GOT3 (cell line): ENCODE data around the gene ORC6.

Source experiments
- DNase-seq: peaks from one replicate; lab custom pipeline; 2025; ENCODE audit warnings: mixed read lengths; lab: John Stamatoyannopoulos, UW

The ORC6 gene

DNA sequence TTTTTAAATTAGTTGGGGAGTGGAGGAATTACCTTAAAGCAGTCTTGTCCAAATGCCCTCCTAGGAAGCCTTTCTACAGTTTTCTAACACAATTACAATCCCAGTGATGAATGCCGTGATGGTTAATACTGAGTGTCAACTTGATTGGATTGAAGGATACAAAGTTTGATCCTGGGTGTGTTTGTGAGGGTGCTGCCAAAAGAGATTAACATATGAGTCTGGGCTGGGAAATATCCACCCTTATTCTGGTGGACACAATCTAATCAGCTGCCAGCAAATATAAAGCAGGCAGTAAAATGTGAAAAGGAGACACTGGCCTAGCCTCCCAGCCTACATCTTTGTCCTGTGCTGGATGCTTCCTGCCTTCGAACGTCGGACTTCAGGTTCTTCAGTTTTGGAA is 12.2 kb downstream of the ORC6 start:
- DNase-seq, result no peak

DNA sequence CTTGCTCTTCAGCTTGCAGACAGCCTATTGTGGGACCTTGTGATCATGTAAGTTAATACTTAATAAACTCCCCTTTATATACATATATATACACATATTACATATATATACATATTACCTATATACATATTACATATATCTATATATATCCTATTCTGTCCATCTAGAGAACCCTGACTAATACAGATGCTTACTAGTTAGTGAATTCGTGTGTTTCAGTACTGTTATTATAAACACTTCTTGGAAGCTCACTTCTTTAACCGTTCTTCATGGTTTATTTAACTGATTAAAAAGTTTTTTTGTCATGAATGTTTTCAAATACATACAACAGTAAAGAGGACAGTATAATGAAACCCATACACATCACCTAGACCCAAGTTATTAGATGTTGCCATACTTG is 12.6 kb downstream of the ORC6 start:
- DNase-seq, result no peak

DNA sequence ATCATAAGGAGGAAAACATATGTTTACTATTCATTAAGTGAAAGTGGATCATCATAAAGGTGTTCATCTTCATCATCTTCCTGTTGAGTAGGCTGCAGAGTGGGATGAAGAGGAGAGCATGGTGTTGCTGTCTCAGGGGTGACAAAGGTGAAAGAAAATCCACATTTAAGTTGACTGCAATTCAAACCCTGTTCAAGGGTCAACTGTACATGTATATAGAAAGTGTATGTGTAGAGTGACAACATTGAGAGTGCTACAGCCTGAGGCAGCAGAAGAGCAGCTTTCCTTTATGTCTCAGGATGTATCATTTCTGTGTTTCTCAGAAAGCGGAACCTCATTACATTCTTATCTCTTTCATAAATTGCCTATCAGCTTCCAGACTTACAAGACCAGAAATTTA is 17.2 kb downstream of the ORC6 start:
- no peak for DNase-seq

DNA sequence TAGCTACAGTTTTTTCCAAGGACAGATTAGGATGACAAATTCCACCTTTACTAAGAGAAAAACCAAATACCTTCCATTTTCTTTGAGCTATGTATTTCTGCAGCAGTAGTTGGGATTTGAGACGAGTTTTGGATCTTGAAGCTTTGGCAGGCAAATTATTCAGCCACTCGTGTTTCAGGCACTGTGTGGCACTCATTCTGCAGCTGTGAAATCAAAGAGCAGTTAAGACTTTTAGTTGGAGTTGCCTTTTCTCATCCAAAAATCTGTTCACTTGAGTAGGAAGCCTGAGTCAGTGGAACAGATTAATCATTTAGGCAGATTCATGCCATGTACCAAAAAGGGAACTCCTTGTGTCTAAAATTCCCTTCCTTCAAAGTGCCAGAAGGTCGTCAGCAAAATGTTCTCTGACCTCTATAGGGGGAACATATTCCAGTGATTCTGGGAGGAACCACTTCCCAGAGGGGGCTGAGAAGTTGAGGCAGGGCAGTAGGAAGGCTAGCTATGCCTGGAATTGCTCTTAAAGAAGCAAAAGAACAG is 20.1 kb downstream of the ORC6 start:
- DNase-seq, result no peak

DNA sequence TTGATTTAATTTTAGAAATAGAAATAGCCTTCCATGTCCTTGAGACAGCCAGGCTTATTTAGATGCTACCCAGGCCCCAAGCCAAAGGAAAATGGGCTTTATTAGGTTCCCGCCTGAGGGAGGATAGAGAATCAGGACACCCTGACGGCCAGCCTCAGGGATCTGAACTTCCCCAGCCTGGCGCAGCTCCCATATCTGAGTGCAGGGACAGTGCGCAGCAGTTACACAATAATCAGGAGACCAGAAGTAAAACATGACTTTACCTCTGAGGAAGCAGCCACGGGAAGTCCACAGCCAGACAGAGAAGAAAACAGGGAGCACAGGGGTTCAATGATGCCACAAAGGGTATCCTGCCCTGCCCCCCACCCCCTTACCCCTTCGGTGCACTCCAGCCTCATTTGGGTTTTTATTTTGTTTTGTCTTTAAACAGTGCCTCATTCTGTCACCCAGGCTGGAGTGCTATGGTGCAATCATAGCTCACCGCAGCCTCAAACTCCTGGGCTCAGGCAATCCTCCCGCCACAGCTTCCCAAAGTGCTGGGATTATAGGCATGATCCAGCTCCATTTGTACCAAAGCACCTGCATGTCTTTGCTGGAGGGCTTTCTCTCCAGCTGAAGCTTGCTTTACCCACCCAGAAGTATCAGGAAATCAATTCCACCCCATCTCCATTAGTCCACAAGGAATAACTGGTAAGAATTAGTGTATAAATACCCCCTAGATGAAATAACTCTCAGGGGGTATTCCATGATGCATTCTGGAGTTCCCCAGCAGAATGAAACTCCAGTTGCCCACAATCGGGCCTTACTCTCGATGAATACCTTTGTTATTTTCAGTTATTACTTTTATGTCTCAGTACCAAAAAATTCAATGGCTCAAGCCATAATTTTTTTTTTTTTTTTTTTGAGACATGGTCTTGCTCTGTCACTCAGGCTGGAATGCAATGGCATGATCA is 21.9 kb downstream of the ORC6 start:
- no peak for DNase-seq

DNA sequence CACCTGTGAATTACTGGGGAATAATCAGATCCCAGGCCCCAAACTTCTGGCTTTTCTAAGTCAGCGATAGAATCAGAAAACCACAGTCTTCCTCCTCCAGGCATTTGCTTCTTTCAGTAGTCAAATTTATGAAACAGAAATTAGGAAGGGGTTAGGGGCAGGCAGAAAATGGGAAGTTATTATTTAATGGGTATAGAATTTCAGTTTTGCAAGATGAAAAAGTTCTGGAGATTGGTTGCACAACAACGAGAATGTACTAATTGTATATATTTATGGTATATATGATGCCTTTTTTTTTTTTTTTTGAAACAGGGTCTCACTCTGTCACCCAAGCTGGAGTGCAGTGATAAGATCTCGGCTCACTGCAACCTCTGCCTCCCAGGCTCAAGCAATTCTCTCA is 23.5 kb downstream of the ORC6 start:
- DNase-seq, result no peak

DNA sequence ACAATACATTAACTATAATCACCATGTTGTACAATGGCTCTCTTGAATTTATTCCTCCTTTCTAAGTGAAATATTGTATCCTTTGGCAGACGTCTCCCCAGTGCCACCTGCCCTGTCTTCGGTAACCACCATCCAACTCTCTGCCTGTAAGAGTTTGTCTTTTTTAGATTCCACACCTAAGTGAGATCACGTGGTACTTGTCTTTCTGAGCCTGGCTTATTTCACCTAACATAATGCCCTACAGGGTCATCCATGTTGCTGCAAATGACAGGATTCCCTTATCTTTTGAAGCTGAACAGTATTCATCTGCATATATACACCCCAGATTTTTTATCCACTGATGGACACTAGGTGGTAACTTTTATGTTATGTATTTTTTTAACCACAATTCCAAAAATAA is 24.2 kb downstream of the ORC6 start:
- DNase-seq, result no peak

DNA sequence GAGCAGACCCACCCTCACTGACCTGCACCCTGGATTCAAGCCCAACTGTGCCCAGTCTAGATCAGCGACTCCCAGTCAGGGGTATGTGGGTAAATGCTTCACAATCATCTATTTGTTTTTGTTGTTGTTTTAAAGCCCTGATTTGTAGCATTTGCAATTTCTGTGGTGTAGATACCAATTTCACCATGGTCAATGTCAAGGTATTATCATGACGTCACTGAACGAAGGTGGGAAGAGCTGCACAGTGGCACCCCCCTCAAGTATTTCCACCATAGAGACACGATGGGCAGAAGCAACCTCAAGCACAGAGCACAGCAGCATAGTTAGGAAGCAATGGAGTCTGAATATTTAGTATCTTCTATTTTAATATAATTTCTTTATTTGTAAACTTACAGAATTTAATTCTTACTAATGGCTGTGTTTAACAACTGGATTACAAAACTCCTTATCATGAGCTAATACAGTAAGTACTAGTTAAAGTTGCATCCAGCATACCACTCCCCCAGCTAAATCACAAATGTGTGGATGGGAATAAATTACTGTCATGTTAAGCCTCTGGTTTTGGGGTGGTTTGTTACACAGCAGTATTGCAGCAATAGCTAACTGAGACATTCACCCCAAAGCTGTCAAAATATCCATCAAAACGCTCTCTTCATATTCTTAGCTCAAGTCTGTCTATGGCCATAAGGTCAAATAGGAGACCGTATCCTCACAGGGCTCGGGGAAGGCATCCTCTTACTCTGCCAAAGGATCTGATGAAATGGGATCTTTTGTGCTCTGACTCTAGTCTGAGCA is 25.5 kb downstream of the ORC6 start:
- no peak for DNase-seq

DNA sequence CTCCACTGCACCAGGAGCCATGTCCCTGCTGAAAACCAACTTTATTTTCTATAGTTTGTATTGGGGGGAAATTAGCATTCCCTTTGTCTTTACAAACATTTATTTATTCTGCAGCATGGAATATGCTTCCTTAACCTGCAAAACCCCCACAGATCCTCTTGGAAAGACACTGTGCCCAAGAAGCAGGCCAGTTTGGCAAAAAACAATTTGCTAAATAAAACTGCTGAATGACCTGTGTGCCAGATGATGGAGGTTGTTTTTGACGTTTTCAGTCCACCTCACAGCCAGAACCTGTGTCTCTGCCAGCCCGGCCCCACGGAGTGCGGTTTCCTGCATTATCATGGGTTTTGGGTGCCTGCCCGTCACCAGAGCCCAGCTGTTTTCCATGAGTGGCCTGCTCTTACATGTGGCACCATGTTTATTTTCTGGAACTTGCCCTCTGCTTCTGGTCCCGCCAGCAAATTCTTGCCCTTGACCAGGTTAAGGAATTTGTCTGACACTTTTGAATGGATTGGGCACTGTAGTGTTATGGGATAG is 26.4 kb downstream of the ORC6 start:
- no peak for DNase-seq

DNA sequence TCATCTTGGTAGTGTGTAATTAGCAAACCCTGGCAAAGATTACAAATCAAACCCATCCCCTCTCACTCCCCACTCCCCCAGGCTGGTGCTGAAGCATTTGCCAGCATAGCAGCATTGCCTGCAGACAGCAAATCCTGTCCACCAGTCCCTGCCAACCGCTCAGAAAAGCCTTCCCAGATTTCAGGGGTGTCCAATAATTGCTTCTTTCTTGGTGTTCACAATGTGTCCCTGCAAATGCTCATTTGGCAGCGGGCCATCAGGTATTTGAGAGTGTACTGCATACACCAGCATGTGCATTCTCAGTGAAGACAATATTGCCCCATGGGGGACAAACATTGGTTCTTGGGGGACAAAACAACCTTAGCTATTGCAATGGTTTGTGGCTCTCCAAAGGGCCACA is 28.2 kb downstream of the ORC6 start:
- DNase-seq, result no peak

DNA sequence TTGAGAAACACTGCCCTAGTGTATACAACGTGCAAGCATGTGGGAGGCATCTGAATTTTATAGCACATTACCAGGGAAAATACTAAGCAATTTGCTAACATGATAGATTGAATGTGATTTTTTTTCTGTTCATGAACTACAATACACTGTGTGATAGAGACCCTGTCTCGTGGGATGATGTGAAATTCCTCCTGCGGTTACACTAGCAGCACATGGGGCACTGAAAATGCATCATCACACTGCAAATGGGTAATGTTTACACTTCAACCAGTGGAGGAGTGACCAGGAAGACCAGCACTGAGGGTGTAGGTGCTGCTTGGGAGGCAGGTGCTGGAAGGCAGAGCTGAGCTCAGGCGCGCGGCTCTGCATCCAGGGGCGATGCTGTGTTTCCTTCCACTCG is 28.8 kb downstream of the ORC6 start:
- no peak for DNase-seq

DNA sequence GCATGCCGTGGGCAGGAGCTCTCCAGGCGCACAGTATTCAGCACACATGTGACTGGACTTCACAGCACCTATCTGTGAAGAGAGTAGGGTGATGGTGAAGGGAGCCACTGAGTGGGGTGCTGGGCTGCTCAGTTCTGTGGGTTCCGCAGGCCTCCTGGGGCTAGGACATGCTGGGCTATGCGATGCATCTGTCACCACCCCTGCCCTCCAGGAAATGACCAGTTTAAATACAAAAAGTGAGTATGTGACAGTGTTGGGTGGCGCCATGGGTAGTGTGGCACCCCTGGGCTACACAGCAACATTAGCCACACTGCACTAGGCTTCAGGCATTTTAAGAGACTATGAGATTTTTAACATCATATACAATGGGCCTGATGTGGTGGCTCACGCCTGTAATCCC is 30.1 kb downstream of the ORC6 start:
- DNase-seq, result no peak

DNA sequence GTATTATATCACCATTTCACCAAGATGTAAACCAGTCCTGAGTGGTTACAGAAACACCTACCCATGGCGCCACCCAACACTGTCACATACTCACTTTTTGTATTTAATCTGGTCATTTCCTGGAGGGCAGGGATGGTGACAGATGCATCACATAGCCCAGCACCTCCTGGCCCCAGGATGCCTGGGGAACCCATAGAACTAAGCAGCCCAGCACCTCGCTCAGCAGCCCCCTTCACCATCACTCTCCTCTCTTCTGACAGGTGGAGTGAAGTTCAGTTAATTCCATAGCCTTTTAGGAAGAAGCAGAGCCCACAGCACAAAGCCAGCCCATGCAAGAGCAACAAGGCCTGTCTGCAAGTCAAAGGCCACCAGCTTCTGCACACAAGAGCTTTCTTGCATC is 31.2 kb downstream of the ORC6 start:
- no peak for DNase-seq

DNA sequence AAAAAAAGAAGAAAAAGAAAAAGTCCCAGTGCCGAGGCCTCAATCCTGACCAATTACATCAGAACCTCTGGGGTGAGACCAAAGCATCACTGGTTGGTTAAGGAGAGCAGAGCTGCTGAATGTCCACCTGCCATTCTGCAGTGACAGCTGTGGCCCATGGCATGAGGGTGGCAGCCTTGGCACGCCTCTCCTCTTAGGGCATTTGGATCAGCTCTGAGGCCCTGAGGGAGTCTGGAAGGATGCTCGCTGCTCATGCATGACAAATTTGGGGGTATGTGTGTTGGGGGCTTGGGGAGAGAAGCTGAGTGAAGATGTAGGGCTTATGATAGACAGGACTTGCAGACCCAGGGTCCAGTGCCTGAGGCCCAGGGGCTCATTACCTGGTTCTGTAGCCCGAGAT is 32.4 kb downstream of the ORC6 start:
- no peak for DNase-seq

DNA sequence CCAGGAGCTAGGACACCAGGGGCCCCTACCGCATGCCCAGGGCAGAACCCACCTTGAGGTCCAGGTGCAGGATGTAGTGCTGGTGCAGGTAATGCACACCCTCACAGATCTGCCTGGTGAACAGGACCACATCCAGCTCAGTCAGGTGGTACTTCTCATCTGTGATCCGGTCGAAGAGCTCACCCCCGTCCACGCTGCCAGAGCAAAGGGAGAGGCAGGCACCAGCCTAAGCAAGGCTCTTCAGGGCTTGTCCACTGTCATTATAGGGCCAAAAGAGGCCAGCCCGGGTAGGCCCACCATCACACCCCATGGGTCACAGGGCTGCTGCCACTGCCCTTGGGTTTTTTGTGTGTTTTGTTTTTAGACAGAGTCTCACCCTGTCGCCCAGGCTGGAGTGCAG is 37.7 kb downstream of the ORC6 start:
- DNase-seq, result no peak

DNA sequence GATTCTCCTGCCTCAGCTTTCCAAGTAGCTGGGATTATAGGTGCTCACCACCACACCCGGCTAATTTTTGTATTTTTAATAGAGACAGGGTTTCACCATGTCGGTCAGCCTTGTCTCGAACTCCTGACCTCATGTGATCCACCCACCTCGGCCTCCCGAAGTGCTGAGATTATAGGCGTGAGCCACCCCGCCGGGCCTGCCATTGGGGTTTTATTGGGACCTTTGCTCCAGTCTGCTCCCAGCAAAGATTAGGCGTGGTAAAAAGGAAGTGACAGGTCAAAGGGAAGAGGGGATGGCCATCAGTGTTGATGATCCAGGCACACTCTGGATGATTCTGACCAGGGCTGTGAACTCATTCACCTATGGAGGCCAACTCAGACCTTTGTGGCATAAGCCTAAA is 38.2 kb downstream of the ORC6 start:
- DNase-seq, result no peak

DNA sequence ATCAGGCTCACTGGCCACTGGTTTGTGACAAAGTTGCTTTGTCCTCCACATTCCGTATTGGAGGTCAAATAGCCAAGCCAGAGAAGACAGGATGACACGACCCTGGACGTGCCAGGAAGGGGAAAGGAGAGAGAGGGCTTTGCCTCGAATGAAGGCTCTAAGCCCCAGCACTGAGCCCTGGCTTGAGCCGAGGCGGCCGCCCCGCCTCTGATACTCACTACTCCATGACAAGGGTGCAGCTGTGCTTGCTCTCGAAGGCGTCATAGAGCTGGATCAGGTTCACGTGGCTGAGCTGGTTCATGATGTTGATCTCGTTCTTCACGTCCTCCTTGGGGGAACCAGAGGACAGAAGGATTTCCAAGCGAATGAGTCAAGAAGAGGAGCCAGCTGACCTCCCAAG is 39.3 kb downstream of the ORC6 start:
- DNase-seq, result no peak

DNA sequence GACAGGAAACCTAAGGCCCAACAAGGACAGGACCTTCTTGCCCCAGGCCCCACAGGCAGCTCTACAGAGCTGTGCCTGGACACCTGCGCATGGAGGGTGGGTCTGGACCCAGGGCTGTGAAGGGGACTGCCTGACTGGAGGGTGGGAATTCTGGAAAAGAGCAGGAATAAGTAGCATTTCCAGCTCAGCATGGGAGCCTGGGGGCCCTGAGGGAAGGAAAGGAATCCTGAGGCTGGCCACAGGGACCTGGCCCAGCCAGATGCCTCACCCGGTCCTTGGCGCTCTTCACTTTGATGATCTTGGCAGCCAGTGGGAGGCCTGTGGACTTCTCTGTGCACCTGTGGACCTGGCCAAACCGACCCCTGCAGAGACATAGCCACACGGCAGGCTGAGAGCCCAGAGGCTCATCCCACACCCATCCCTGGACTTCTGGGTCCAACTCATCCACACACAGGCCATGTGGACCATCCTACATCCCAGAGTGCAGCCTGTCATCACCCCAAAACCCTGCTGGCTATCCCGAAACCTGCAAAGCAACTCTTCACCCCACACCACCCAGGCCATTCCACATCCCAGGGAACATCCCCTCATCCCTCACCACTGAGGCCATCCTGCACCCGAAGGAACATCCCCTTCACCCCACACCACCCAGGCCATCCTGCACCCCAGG is 40.0 kb downstream of the ORC6 start:
- no peak for DNase-seq

DNA sequence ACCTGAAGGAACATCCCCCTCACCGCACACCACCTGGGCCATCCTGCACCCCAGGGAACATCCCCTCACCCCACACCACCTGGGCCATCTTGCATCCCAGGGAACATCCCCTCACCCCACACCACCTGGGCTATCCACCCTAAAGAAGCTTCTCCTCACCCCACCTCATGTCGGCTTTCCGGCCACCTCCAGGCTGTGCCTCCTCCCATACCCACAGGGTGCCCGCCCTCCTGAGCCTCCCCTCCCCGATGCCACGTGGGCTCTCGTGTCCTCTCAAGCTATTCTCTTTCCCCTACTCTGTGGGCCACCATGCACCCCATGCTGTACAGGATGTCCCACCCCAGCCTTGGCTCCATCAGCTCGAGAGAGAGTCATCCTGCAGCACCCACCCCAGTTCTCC is 40.7 kb downstream of the ORC6 start:
- no peak for DNase-seq

DNA sequence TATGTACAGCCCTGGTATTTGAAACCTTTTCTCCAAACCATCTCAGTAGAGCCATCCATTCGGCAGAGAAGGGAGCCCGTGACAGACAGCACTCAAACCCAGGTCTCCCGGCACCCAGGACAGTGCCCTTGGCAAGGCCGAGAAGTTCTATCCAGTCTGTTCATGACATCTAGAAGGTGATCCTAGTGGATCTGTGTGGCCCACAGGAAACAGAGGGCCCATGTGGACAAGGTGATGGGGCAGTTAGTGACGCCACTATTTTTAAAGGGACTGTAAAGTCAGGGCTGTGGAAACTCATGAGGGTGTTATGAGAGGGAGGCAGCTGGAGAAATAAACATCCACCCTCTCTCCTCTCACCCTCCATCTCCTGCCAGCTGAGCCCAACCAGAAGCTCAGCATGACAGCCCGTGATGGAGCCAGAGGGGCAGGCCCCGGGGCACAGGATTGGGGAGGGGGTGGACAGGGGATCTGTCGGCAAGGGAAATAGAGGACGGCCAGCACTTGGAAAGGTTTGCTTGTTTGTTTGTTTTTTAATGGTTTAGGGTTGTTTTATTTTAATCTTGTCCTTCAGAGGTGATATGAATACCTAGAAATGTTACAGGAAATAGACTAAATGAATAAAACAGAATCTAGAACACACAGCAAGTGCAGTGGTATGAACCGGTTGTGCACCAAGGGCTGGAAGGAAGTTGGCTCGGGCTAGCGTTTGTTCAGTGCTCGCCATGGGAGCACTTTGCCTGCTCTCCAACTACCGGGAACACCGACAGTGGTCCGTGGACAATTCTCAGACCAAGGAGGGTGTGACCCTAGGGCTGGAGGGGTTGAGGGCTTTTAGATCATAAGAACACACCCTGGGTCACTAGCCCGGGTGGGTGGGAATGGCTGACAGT is 41.6 kb downstream of the ORC6 start:
- no peak for DNase-seq
